Chondrocyte (in vitro differentiated cells): ENCODE data around the gene ZNF490. TPM values are rescaled to one million over a fixed set of nuclear protein-coding genes. Genes with fewer than 3 reads are reported as not detected.

ENCODE experiments used
- DNase-seq: peaks from one replicate; pipeline ENCODE4 v3.0.0; 2021; ENCODE audit warnings: mixed read lengths, low spot score
- H3K27ac Mint-ChIP-seq: one replicate; pipeline ENCODE4 v1.8.0; 2021; ENCODE audit warnings: mild to moderate bottlenecking, moderate library complexity, mixed read lengths; ENCODE audit not compliant: unreplicated experiment
- H3K27me3 Mint-ChIP-seq: 2 replicates; pipeline ENCODE4 v1.8.0; 2021; ENCODE audit warnings: low read depth, mixed read lengths
- H3K36me3 Mint-ChIP-seq: 2 replicates; pipeline ENCODE4 v1.8.0; 2021; ENCODE audit warnings: low read depth, mixed read lengths
- H3K4me1 Mint-ChIP-seq: 2 replicates; pipeline ENCODE4 v1.8.0; 2021; ENCODE audit warnings: low read depth, mild to moderate bottlenecking, mixed read lengths
- H3K4me3 Mint-ChIP-seq: one replicate; pipeline ENCODE4 v1.8.0; 2021; ENCODE audit warnings: mild to moderate bottlenecking, moderate library complexity, mixed read lengths; ENCODE audit not compliant: unreplicated experiment
- H3K9me3 Mint-ChIP-seq: 2 replicates; pipeline ENCODE4 v1.8.0; 2021; ENCODE audit warnings: low read depth, mixed read lengths
- CTCF ChIP-seq: fragments of 200-600 bp; sonication (generic); IDR thresholded peaks from 2 replicates; pipeline ENCODE4 v1.5.0; 2021; ENCODE audit warnings: antibody characterized with exemption, mild to moderate bottlenecking, moderate library complexity
- long read RNA-seq: library from polyadenylated mRNA; stranded (forward); transcript quantifications from one replicate; pipeline ENCODE4 v2.0.0, GENCODE V29; 2021
- total RNA-seq: library from RNA; stranded (reverse); gene quantifications from 3 replicates; pipeline ENCODE4 v1.2.1, GENCODE V29; 2021

ZNF490 gene
- total RNA-seq = 6.7 to 8.6 TPM (median 7.0 TPM) in 3 replicates
- long read RNA-seq, full-length matches to known transcripts = 4 of 5 reads
- long read RNA-seq, partial matches to known transcripts = 0 of 5 reads
- long read RNA-seq, other reads (novel, unspliced or antisense) = 1 of 5 reads

GRCh38 chr19:12610540-12611360 is at the start of gene ZNF490, which contains the start of gene ZNF791:
Gene ZNF490, minus strand, starts transcription at chr19:12610813. Its CDS starts 133 bp downstream, at chr19:12610680.
Gene ZNF791, plus strand, starts transcription at chr19:12610920. Its CDS starts 160 bp downstream, at chr19:12611080.
- Mint-ChIP-seq H3K27me3 (no peaks in the 10 kb centered on the region), H3K4me3 (peak within 1 kb of the TSS; percentile 99), H3K36me3 (peaks cover 9% of the 10 kb centered on the region), H3K9me3 (no peaks in the 10 kb centered on the region), H3K4me1 (peaks cover 20% of the 10 kb centered on the region), H3K27ac (peak within 1 kb of the TSS; percentile 100)
- DNase-seq = peak; percentile 98
- TF ChIP-seq CTCF = peak; percentile 55

GRCh38 chr19:12657966-12658365 is 47.4 kb upstream of the ZNF490 start:
- Mint-ChIP-seq H3K4me1 (no peaks in the 10 kb centered on the region), H3K27ac (no peak overlapping the region), H3K27me3 (no peaks in the 10 kb centered on the region), H3K4me3 (no peak overlapping the region), H3K9me3 (no peaks in the 10 kb centered on the region), H3K36me3 (peaks cover 30% of the 10 kb centered on the region)
- TF ChIP-seq CTCF = peak; percentile 13
- DNase-seq = no peak

GRCh38 chr19:12656899-12657571 is 46.4 kb upstream of the ZNF490 start:
- H3K4me3 Mint-ChIP-seq = no peak overlapping the region
- peaks cover 31% of the 10 kb centered on the region for H3K36me3 Mint-ChIP-seq
- DNase-seq = no peak
- H3K4me1 Mint-ChIP-seq = no peaks in the 10 kb centered on the region
- H3K27ac Mint-ChIP-seq = no peak overlapping the region
- no peaks in the 10 kb centered on the region for H3K9me3 Mint-ChIP-seq
- H3K27me3 Mint-ChIP-seq = no peaks in the 10 kb centered on the region
- TF ChIP-seq CTCF = no peak

GRCh38 chr19:12655546-12655945 is 44.9 kb upstream of the ZNF490 start:
- Mint-ChIP-seq H3K27ac (no peak overlapping the region), H3K27me3 (no peaks in the 10 kb centered on the region), H3K36me3 (peaks cover 29% of the 10 kb centered on the region), H3K4me3 (no peak overlapping the region), H3K4me1 (no peaks in the 10 kb centered on the region), H3K9me3 (no peaks in the 10 kb centered on the region)
- DNase-seq = no peak
- no peak for TF ChIP-seq CTCF

GRCh38 chr19:12652219-12652618 is 41.6 kb upstream of the ZNF490 start:
- peaks cover 22% of the 10 kb centered on the region for H3K36me3 Mint-ChIP-seq
- H3K27me3 Mint-ChIP-seq = no peaks in the 10 kb centered on the region
- no peak for DNase-seq
- H3K4me3 Mint-ChIP-seq = no peak overlapping the region
- H3K27ac Mint-ChIP-seq = no peak overlapping the region
- H3K9me3 Mint-ChIP-seq = no peaks in the 10 kb centered on the region
- H3K4me1 Mint-ChIP-seq = peaks cover 4% of the 10 kb centered on the region
- no peak for TF ChIP-seq CTCF
